DOHH2 (cell line): ENCODE results near the gene IGLON5.

Experiments used
- EZH2phosphoT487 ChIP-seq: fragments of 200-600 bp; sonication (generic); IDR thresholded peaks from 2 replicates; pipeline ENCODE4 v1.6.1; 2017; ENCODE audit warnings: borderline replicate concordance, mild to moderate bottlenecking, antibody characterized with exemption, low read length, moderate library complexity, mixed read lengths
- TF ChIP-seq, protein P1 (sequence below): fragments of 200-600 bp; sonication (generic); IDR thresholded peaks from one replicate; pipeline ENCODE4 v1.5.1; 2014; ENCODE audit warnings: antibody characterized with exemption, mild to moderate bottlenecking, low read depth, low read length; ENCODE audit not compliant: poor library complexity, severe bottlenecking

GRCh38 chr19:51282335-51282734, 29.1 kb upstream of the IGLON5 start:
- TF ChIP-seq EZH2phosphoT487 = no peak
- TF ChIP-seq, protein P1, sequence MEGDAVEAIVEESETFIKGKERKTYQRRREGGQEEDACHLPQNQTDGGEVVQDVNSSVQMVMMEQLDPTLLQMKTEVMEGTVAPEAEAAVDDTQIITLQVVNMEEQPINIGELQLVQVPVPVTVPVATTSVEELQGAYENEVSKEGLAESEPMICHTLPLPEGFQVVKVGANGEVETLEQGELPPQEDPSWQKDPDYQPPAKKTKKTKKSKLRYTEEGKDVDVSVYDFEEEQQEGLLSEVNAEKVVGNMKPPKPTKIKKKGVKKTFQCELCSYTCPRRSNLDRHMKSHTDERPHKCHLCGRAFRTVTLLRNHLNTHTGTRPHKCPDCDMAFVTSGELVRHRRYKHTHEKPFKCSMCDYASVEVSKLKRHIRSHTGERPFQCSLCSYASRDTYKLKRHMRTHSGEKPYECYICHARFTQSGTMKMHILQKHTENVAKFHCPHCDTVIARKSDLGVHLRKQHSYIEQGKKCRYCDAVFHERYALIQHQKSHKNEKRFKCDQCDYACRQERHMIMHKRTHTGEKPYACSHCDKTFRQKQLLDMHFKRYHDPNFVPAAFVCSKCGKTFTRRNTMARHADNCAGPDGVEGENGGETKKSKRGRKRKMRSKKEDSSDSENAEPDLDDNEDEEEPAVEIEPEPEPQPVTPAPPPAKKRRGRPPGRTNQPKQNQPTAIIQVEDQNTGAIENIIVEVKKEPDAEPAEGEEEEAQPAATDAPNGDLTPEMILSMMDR = no peak
